Loucy (cell line): ENCODE measurements around the gene ZNF124.

ENCODE experiments used
- H2AFZ ChIP-seq: fragments of 200-600 bp; sonication (generic); 2 replicates; pipeline ENCODE4 v1.6.0; 2016; ENCODE audit warnings: antibody characterized with exemption, mild to moderate bottlenecking, low read length, moderate library complexity
- H3F3A ChIP-seq: fragments of 200-600 bp; 2 replicates; pipeline ENCODE4 v1.6.0; 2016; ENCODE audit warnings: antibody characterized with exemption, low read depth, mild to moderate bottlenecking
- H3K27me3 ChIP-seq: fragments of 200-600 bp; sonication (generic); 2 replicates; pipeline ENCODE4 v1.6.1; 2014; ENCODE audit warnings: low read length, mild to moderate bottlenecking; ENCODE audit not compliant: insufficient read depth, poor library complexity, severe bottlenecking
- H3K36me3 ChIP-seq: fragments of 200-600 bp; sonication (generic); 2 replicates; pipeline ENCODE4 v1.6.1; 2016; ENCODE audit warnings: low read length; ENCODE audit not compliant: insufficient read depth
- H3K4me1 ChIP-seq: fragments of 200-600 bp; sonication (generic); 2 replicates; pipeline ENCODE4 v1.5.1; 2014; ENCODE audit warnings: low read length, mild to moderate bottlenecking; ENCODE audit not compliant: insufficient read depth, poor library complexity, severe bottlenecking
- H3K4me2 ChIP-seq: fragments of 200-600 bp; sonication (generic); 2 replicates; pipeline ENCODE4 v1.6.0; 2014; ENCODE audit warnings: antibody characterized with exemption, low read length, low read depth, mild to moderate bottlenecking; ENCODE audit not compliant: poor library complexity, severe bottlenecking
- H3K4me3 ChIP-seq: fragments of 200-600 bp; sonication (generic); 2 replicates; pipeline ENCODE4 v1.5.1; 2014; ENCODE audit warnings: low read length, mild to moderate bottlenecking, mixed read lengths; ENCODE audit not compliant: poor library complexity, severe bottlenecking
- H3K79me2 ChIP-seq: fragments of 200-600 bp; sonication (generic); 2 replicates; pipeline ENCODE4 v1.6.1; 2014; ENCODE audit warnings: low read length; ENCODE audit not compliant: insufficient read depth
- H3K9ac ChIP-seq: fragments of 200-600 bp; sonication (generic); 2 replicates; pipeline ENCODE4 v1.6.0; 2014; ENCODE audit warnings: mild to moderate bottlenecking, low read depth, low read length, moderate library complexity; ENCODE audit not compliant: poor library complexity, severe bottlenecking
- H3K9me2 ChIP-seq: fragments of 200-600 bp; sonication (generic); replicated peaks from 2 replicates; pipeline ENCODE4 v1.6.1; 2016; ENCODE audit warnings: low read depth, low read length, mixed read lengths
- H3K9me3 ChIP-seq: fragments of 200-600 bp; sonication (generic); 2 replicates; pipeline ENCODE4 v1.6.1; 2014; ENCODE audit warnings: mild to moderate bottlenecking, antibody characterized with exemption, low read length, low read depth; ENCODE audit not compliant: insufficient read depth
- H4K20me1 ChIP-seq: fragments of 200-600 bp; sonication (generic); 2 replicates; pipeline ENCODE4 v1.6.0; 2014; ENCODE audit warnings: antibody characterized with exemption, low read length, mild to moderate bottlenecking; ENCODE audit not compliant: insufficient read depth, poor library complexity, severe bottlenecking
- EZH2phosphoT487 ChIP-seq: fragments of 200-600 bp; IDR thresholded peaks from 2 replicates; pipeline ENCODE4 v1.6.1; 2018; ENCODE audit warnings: antibody characterized with exemption, mild to moderate bottlenecking, moderate library complexity, borderline replicate concordance
- TF ChIP-seq, protein P1 (sequence below): fragments of 200-600 bp; sonication (generic); conservative IDR thresholded peaks from 2 replicates; pipeline ENCODE4 v1.5.1; 2014; ENCODE audit warnings: mild to moderate bottlenecking, antibody characterized with exemption, low read length

Gene ZNF124

DNA sequence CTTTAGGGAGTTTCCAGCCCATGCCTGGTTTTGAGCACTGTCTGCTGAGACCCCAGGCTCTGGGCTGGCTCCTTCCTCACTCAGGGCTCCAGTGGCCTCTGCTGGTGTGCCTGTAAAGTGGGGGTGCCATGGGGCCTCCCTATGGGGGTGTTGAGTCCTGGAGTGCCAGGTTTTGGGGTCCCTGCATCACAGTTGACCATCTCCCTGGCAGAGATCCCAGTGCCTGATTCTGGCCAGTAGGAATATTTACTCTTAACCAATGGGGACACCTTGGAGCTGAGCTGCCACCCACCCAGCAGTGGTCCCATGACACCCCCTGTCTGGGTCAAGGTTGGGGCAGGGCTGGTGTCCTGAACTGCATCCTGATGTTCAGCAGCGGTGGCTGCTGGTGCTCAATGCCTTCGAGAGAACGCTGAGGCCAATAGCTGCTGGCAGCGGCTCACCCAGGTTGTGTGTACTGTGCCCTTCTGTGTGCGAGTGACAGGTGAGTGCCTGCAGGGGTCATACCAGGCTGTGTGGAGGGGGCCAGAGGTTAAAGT, 58.0 kb downstream of the ZNF124 start:
- no peaks in the 10 kb centered on the region for H3F3A ChIP-seq

DNA sequence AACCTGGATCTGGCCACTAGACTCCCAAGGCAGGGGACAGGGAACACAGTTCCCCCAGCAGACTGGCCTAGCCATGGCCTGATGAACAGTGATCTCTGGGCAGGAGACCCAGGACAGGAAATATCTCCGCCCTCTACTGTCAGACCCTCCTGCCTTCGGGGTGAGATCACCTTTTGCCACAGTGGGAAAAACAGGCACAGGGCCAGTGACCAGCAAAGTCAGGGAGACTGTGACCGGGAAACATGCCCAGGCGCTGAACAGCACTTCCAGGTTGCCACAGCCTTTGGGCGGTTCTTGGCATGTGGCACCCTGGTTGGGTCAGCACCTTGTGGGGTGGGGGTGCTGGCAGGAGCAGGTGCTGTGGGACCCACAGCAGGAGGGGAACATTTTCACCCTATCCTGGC, 58.7 kb downstream of the ZNF124 start:
- no peak overlapping the region for H3K9ac ChIP-seq
- no peak overlapping the region for H3K4me2 ChIP-seq
- no peak overlapping the region for H2AFZ ChIP-seq
- no peaks in the 10 kb centered on the region for H3K79me2 ChIP-seq
- H3K9me3 ChIP-seq: no peaks in the 10 kb centered on the region
- H3F3A ChIP-seq: no peaks in the 10 kb centered on the region
- TF ChIP-seq EZH2phosphoT487: no peak
- TF ChIP-seq, protein P1, sequence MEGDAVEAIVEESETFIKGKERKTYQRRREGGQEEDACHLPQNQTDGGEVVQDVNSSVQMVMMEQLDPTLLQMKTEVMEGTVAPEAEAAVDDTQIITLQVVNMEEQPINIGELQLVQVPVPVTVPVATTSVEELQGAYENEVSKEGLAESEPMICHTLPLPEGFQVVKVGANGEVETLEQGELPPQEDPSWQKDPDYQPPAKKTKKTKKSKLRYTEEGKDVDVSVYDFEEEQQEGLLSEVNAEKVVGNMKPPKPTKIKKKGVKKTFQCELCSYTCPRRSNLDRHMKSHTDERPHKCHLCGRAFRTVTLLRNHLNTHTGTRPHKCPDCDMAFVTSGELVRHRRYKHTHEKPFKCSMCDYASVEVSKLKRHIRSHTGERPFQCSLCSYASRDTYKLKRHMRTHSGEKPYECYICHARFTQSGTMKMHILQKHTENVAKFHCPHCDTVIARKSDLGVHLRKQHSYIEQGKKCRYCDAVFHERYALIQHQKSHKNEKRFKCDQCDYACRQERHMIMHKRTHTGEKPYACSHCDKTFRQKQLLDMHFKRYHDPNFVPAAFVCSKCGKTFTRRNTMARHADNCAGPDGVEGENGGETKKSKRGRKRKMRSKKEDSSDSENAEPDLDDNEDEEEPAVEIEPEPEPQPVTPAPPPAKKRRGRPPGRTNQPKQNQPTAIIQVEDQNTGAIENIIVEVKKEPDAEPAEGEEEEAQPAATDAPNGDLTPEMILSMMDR: no peak
- H3K9me2 ChIP-seq: no peaks in the 10 kb centered on the region
- no peaks in the 10 kb centered on the region for H4K20me1 ChIP-seq
- H3K27me3 ChIP-seq: no peaks in the 10 kb centered on the region
- H3K36me3 ChIP-seq: no peaks in the 10 kb centered on the region
- H3K4me3 ChIP-seq: no peak overlapping the region
- no peaks in the 10 kb centered on the region for H3K4me1 ChIP-seq

More for the DNA sequence above, 58.0 kb downstream of the ZNF124 start:
- no peaks in the 10 kb centered on the region for H3K27me3 ChIP-seq
- no peak for TF ChIP-seq EZH2phosphoT487
- TF ChIP-seq, protein P1: no peak
- no peaks in the 10 kb centered on the region for H4K20me1 ChIP-seq
- no peaks in the 10 kb centered on the region for H3K79me2 ChIP-seq
- no peaks in the 10 kb centered on the region for H3K4me1 ChIP-seq
- H3K4me3 ChIP-seq: no peak overlapping the region
- H3K4me2 ChIP-seq: no peak overlapping the region
- no peaks in the 10 kb centered on the region for H3K36me3 ChIP-seq
- H3K9me3 ChIP-seq: no peaks in the 10 kb centered on the region
- H2AFZ ChIP-seq: no peak overlapping the region
- H3K9ac ChIP-seq: no peak overlapping the region
- H3K9me2 ChIP-seq: no peaks in the 10 kb centered on the region

DNA sequence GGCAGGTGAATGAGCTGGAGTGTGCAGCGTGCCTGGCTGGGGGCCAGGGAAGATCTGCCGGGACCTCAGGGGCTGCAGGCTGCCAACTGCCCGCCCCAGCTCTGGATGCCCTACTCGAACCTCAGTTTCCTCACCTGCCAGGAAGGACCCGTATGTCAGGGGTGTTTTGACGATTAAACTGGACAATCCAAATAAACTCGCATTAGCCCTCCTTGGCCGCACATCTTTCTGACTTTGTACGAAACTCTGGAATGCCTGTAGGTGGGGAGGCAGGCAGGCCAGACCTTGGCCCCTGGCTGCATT, 59.4 kb downstream of the ZNF124 start:
- Histone ChIP-seq H3K36me3 (no peaks in the 10 kb centered on the region), H3K9me3 (no peaks in the 10 kb centered on the region), H3K79me2 (no peaks in the 10 kb centered on the region), H4K20me1 (no peaks in the 10 kb centered on the region), H2AFZ (no peak overlapping the region), H3F3A (no peaks in the 10 kb centered on the region), H3K27me3 (no peaks in the 10 kb centered on the region), H3K9ac (no peak overlapping the region), H3K4me2 (no peak overlapping the region), H3K9me2 (no peaks in the 10 kb centered on the region), H3K4me1 (no peaks in the 10 kb centered on the region), H3K4me3 (no peak overlapping the region)
- TF ChIP-seq, protein P1: no peak
- no peak for TF ChIP-seq EZH2phosphoT487
